AML-193 (cell line): ENCODE measurements around the gene QRFP.

ENCODE experiments used
- DNase-seq, 2 experiments: peaks; one replicate each; lab custom pipeline; 2025; lab: John Stamatoyannopoulos, UW

The QRFP gene

DNA sequence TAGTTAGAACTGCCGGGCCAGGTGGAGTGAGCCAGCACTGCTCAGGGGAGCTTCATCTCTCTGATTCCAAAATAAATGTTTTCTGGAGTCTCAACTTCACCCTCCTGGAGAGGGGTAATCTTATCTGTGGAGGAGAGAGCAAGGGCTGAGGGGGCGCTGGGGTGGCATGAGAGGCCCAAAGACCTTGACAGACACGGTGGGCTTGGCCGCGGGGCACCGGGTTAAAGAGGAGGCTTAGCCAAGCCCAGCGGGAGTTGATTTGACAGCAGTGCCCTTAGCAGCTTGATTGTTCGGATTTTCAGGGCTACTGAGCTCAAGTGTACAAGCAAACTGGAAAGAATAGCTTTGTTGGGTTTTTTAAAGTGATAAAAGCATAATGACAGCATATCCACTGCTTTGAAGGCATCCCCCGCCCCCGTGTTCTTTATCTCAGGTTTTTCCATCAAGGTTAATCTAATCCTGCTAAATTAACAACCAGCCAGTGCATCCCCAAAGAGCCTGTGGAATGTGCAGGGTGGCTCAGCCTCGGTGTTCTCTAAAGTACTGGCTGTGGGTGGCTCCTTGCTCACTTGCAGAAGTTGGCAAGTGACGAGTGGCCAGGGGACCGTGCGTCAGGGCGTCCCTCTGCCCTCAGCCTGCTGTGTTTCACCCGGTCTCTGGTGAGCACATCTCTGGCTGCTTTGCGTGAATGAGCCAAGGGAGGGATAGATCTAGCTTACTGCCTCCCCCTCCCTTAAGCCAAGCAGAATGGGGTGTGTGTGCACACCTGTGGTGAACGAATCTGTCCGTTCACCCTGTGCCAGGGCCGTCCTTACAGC is 5.5 kb downstream of the QRFP start:
- DNase-seq, result no peak

DNA sequence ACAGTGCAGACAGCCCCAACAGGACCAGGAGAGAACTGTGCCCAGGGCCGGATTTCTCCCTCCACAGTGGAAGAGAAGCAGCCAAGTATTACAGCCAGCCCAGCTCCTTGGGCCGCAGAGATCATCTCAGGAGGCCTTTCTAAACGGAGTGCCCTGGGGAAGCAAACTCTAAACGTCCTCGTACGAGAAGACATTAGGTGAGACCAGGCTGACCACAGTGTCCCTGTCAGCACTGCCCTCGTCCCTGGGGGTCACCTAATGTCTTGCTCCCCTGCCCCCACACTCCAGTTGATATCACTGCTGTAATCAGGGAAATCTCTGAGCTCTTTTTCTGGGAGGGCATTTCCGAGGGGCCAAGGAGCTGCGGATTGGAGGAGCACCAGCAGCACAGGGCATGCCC is 6.5 kb downstream of the QRFP start:
- DNase-seq, result no peak

DNA sequence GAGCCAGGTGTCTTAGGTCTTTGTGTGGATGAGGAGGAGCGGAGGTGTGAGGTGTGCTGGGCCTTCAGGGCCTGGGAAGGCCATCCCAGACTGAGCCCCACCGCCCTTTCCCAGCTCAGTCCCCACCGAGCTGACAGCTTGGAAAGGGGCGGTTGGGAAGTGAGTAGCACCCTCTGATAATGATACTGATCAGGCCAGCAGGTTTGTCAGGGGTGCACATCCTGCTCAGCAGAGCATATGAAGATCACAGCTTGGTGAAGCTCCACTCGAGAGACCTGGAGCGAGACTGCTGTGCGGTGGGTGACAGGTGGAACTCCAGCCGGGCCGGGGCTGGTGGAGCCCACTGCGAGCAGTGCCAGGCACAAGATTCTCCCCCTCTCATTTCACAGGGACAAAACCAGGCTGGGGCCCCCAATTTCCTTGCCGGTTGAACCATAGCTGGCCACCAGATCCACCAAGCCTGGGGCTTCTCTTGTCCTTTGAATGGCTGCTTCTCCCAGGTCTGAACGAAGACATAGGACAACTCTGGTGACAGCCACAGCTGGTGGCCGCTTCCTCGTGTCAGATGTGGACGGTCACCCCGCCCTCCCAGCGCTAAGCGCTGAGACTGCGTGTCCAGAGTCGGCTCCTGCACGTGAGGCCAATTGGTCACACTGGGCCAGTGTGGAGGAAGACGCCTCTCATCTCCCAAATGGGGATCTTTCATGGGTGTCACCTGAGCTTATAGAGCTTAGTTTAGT is 8.3 kb downstream of the QRFP start:
- no peak for DNase-seq

DNA sequence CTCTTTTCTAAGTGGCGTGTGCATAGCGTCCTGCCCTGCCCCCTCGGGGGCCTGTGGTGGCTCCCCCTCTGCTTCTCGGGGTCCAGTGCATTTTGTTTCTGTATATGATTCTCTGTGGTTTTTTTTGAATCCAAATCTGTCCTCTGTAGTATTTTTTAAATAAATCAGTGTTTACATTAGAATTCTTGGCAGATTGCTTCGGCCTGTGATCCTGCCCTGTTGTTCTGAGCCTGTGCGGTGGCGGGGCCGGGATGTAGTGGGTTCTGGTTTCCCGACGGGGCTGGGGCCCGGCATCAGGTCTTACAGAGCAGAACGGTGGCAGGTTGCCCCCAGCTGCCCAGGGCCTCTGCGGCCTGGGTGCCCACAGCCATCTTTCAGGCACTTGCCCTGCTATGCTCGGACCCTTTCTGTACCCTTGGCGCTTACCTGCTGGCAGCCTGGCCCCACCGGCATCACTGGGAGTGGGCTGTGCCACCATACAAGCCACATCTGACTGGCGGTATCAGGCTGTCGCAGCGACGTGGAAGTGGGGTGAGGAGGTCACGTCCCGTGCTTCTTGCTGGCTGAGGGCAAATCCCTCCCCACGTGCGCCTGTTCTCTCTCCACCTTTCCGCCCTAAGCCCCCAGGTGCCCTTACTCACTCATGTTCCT is 9.0 kb downstream of the QRFP start:
- no peak for DNase-seq

DNA sequence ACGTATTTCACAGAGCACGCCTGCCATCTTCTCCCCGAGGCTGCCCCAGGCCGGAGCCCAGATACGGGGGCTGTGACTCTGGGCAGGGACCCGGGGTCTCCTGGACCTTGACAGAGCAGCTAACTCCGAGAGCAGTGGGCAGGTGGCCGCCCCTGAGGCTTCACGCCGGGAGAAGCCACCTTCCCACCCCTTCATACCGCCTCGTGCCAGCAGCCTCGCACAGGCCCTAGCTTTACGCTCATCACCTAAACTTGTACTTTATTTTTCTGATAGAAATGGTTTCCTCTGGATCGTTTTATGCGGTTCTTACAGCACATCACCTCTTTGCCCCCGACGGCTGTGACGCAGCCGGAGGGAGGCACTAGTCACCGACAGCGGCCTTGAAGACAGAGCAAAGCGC is 9.6 kb downstream of the QRFP start:
- DNase-seq, result no peak

DNA sequence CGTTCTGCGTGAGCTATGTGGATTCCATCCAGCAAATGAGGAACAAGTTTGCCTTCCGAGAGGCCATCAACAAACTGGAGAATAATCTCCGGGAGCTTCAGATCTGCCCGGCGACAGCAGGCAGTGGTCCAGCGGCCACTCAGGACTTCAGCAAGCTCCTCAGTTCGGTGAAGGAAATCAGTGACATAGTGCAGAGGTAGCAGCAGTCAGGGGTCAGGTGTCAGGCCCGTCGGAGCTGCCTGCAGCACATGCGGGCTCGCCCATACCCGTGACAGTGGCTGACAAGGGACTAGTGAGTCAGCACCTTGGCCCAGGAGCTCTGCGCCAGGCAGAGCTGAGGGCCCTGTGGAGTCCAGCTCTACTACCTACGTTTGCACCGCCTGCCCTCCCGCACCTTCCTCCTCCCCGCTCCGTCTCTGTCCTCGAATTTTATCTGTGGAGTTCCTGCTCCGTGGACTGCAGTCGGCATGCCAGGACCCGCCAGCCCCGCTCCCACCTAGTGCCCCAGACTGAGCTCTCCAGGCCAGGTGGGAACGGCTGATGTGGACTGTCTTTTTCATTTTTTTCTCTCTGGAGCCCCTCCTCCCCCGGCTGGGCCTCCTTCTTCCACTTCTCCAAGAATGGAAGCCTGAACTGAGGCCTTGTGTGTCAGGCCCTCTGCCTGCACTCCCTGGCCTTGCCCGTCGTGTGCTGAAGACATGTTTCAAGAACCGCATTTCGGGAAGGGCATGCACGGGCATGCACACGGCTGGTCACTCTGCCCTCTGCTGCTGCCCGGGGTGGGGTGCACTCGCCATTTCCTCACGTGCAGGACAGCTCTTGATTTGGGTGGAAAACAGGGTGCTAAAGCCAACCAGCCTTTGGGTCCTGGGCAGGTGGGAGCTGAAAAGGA is 10.9 kb downstream of the QRFP start:
- no peak for DNase-seq

DNA sequence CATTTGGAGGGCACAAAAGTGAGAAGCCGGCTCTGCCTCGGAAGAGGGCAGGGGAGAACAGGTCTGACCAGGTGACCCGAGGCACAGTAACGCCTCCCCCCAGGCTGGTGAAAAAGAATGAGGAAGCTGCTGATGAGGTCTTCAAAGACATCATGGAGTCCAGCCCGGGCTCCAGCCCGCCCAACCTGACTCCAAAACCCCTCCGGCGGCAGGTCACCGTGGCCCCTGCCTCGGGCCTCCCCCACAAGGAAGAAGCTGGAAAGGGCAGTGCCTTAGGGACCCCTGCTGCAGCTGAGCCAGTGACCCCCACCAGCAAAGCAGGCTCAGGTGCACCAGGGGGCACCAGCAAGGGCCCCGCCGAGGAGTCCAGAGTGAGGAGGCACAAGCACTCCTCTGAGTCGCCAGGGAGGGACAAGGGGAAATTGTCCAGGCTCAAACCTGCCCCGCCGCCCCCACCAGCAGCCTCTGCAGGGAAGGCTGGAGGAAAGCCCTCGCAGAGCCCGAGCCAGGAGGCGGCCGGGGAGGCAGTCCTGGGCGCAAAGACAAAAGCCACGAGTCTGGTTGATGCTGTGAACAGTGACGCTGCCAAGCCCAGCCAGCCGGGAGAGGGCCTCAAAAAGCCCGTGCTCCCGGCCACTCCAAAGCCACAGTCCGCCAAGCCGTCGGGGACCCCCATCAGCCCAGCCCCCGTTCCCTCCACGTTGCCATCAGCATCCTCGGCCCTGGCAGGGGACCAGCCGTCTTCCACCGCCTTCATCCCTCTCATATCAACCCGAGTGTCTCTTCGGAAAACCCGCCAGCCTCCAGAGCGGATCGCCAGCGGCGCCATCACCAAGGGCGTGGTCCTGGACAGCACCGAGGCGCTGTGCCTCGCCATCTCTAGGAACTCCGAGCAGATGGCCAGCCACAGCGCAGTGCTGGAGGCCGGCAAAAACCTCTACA is 11.8 kb downstream of the QRFP start:
- no peak for DNase-seq

DNA sequence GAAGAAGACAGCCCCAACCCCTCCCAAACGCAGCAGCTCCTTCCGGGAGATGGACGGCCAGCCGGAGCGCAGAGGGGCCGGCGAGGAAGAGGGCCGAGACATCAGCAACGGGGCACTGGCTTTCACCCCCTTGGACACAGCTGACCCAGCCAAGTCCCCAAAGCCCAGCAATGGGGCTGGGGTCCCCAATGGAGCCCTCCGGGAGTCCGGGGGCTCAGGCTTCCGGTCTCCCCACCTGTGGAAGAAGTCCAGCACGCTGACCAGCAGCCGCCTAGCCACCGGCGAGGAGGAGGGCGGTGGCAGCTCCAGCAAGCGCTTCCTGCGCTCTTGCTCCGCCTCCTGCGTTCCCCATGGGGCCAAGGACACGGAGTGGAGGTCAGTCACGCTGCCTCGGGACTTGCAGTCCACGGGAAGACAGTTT is 12.5 kb downstream of the QRFP start:
- no peak for DNase-seq

DNA sequence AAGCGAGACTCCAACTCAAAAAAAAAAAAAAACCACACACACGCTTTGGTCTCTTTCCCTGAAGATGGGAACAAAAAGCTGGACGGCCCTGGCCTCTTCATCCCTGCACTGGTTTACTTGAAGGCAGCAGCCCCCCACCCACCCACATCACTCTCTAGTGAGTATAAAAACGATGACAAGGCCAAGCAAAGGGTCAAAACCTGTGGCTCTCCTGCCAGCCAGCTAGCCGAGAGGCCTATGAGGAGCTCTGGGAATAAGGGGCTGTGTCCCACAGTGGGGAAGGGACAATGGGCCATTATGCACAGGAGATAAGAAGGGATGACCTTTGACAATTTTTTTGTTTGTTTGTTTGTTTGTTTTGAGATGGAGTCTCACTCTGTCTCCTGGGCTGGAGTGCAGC is 13.1 kb downstream of the QRFP start:
- DNase-seq, result no peak

DNA sequence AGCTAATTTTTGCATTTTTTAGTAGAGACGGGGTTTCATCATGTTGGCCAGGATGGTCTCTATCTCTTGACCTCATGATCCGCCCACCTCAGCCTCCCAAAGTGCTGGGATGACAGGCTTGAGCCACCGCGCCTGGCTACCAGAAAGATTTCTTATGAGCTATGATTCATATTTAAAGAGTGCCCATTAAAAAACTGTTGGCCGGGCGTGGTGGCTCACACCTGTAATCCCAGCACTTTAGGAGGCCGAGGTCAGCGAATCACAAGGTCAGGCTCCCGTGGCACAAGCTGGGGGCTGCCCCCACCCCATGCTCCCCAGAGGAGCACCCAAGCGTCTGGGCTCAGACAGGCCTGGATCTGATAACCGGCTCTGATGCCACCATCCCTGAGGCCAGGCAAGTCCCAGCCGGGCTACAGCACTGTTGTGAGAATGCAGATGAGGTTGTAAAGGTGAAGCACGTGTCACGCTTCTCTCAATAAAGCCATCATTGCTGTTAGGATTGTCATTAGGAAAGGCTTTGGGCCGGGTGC is 13.9 kb downstream of the QRFP start:
- no peak for DNase-seq

DNA sequence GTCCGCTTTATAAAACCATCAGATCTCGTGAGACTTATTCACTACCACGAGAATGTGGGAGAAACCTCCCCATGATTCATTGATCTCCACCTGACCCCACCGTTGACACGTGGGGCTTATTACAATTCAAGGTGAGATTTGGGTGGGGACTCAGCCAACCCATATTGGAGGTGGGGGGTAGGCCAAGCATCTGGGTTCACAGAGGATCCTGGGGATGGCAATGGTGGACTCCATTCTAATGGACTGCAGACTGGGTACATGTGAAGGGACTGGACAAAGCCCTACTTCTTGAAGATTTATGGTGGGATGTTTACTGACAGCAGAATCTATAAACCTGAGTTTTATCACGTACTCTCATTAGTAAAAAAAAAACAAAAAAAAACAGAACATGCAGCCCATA is 15.1 kb downstream of the QRFP start:
- DNase-seq, result no peak

DNA sequence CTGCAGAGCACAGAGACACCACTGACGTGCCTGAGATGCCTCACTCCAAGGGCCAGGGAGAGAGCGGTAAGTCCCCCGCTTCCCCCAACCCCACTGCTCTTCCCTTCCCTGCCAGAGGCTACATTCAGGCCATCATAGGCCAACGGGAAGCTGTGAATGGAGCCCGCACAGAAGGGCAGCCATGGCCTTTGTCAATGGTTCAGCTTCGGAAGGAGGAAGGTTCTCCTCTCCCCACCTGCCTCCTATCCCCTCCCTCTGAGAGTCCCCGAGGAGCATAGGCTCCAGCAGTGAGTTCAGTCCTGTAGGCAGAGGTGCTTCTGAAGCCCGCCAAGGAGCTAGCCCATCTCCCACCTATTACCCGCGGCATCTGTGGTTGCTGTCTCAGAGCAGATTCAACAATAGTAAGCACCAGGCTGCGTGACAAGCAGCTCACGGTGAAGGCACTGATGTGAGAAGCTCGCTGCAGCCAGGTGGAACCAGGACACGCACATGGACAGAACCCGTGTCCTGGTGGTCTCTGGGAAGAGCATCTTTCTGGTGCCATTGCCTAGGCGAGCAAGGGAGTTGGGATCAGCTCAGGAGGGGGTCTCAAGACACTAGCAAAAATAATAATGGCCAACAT is 15.9 kb downstream of the QRFP start:
- DNase-seq, result no peak

DNA sequence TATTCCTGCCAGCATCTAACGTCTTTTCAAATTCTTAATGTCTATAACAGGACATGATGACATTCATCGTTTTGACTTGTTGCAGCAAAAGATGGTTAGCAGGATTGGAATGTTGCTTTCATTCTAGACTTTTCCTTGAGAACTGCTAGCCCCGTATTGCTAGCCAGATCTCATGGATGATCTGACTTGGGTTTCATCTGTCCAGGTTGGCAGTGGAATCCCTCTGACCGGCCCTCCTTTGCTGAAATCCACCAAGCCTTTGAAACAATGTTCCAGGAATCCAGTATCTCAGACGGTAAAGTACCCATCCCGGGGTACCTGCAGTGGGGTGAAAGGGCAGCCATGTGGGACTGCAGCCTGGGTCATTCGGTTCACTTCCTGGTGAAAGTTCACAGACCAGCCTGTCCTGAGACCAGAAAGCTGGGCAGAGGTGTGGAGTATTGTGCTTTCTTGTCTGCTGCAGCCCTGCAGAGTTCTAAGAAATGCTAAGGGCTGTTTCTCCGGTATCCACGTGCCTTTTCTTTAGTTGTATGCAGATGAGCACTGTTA is 16.7 kb downstream of the QRFP start:
- no peak for DNase-seq

DNA sequence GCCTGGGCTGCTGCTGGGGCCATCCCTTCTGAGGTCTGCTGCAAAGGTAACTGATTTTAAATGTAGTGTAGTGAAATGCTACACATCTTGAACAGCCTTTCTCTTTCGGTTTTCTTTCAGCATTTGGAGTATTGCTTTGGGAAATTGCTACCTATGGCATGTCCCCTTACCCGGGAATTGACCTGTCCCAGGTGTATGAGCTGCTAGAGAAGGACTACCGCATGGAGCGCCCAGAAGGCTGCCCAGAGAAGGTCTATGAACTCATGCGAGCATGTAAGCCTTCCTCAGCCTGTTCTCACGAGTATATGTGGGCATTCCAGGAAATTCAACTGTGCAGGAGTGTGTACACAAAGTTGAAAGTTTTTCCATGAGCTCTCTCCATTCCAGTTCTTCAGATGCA is 18.3 kb downstream of the QRFP start:
- no peak for DNase-seq

DNA sequence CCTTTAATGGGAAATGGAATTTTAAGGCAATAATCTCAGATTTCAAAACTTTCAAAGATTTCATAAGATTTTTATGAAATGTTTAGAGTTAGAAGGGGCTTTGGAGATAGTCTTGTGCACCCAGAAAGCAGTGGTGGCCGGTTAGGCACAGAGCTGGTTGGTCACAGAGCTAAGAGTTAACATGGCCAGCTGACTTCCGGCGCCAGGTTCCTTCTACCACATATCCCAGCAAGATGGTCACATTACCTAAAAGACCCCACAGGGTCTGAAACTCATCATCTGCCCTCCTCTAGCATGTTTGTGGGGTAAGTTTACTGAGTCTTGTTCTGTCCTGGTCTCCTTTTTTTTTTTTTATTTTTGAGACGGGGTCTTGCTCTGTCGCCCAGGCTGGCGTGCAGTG is 19.3 kb downstream of the QRFP start:
- DNase-seq, result no peak

DNA sequence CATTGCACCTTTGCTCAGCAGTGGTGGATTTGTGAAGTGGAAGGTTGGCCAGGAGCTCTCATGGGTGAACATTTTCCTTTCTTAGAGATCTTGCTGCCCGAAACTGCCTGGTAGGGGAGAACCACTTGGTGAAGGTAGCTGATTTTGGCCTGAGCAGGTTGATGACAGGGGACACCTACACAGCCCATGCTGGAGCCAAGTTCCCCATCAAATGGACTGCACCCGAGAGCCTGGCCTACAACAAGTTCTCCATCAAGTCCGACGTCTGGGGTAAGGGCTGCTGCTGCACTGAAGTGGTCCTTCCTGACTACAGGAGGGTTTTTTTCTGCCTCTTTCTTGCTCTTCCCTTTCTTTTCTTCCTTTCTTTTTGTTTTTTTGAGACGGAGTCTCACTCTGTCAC is 21.8 kb downstream of the QRFP start:
- no peak for DNase-seq

DNA sequence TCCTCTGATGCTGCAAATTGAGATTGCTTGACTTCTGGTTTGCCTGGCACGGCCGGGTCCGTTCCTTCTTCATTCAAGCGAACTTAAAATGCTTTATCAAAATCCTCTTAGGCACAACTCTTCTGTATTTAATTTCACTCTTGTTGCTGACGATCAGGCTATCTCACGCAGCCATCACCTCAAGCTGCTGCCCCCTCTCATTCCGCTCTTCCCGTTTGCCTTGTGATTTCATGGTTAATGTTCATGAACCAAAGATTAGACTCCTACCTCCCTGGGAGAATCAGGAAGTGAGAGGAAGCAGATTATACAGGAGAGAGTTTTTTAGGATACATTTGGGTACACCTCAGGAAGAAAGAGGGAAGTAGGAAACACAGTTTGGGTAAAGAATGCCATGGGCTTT is 22.6 kb downstream of the QRFP start:
- DNase-seq, result no peak

DNA sequence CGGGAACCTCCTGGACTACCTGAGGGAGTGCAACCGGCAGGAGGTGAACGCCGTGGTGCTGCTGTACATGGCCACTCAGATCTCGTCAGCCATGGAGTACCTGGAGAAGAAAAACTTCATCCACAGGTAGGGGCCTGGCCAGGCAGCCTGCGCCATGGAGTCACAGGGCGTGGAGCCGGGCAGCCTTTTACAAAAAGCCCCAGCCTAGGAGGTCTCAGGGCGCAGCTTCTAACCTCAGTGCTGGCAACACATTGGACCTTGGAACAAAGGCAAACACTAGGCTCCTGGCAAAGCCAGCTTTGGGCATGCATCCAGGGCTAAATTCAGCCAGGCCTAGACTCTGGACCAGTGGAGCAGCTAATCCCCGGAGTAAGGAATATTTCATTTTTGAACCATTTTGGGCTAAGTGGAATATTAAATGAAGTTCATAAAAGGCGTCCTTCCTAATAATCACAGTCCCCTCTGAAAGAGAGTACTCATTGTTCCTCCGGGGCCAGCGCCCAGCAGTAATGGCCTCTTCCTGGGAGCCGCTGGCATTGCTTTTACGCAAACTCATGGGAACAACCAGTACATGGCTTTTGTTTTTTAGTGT is 23.6 kb downstream of the QRFP start:
- DNase-seq, result no peak

DNA sequence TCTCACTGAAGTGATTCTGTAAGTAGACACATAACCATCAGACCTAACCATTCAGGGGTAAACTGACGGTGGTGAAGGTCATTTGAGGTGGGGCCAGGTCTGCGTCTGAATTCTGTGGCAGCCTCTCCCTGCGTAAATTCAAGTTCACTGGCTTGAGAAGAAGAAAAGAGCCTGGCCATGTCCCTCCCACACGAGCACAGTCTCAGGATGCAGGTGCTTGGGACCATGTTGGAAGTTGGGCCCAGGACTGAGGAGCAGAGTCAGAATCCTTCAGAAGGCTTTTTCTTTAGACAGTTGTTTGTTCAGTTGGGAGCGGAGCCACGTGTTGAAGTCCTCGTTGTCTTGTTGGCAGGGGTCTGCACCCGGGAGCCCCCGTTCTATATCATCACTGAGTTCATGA is 24.1 kb downstream of the QRFP start:
- no peak for DNase-seq

DNA sequence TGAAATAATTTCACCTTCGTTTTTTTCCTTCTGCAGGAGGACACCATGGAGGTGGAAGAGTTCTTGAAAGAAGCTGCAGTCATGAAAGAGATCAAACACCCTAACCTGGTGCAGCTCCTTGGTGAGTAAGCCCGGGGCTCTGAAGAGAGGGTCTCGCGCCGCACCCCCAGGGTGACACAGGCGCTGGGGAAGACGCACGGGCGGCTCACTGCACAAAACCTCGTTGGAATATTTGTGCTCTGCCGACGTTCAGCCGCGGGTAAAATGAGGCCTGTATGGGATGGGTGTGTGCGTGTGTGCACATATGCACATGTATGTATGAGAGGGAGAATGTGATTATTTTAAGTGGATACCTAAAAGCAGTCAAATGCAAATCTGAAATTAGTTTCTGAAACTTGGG is 24.5 kb downstream of the QRFP start:
- no peak for DNase-seq
